PC-9 (cell line): ENCODE data around the gene ASZ1. TPM values are rescaled to one million over a fixed set of nuclear protein-coding genes. Genes with fewer than 3 reads are reported as not detected.
"Not testable (repeated sequence)": the region's sequence is repeated elsewhere in the genome, so short reads cannot be mapped to it uniquely, and the experiment has no call there.

Source experiments
- BruUV-seq: library from RNA; stranded (reverse); fragments of 400-500 nt; replicated peaks from 2 replicates; lab custom pipeline; 2021; lab: Mats Ljungman, UMichigan
- CTCF ChIA-PET: fragments of 300-600 bp; sonication (Branson Sonifier 250); formaldehyde crosslinking; loops from one replicate; lab custom pipeline; 2022; ENCODE audit warnings: antibody characterized with exemption; lab: Charles Lee
- POLR2A ChIA-PET: fragments of 300-600 bp; sonication (Branson Sonifier 250); formaldehyde crosslinking; loops from one replicate; lab custom pipeline; 2022; ENCODE audit warnings: antibody characterized with exemption; ENCODE audit not compliant: unreplicated experiment; lab: Charles Lee
- DNase-seq, 2 experiments: peaks; one replicate each; pipeline versions ENCODE4 v3.0.0 to v3.0.0-alpha.2; 2015 to 2022; ENCODE audit warnings: mixed read lengths in 1 of 2
- H2AFZ ChIP-seq: fragments of 200-600 bp; sonication (generic); 2 replicates; pipeline ENCODE4 v1.8.1; 2017; ENCODE audit warnings: antibody characterized with exemption
- H3F3A ChIP-seq: fragments of 200-600 bp; sonication (generic); 2 replicates; pipeline ENCODE4 v1.8.1; 2017; ENCODE audit warnings: antibody characterized with exemption, mild to moderate bottlenecking, low read depth; ENCODE audit not compliant: insufficient read depth
- H3K27ac ChIP-seq: fragments of 200-600 bp; sonication (generic); 2 replicates; pipeline ENCODE4 v1.6.1; 2016; ENCODE audit warnings: mixed run types
- H3K27me3 ChIP-seq: fragments of 200-600 bp; sonication (generic); 2 replicates; pipeline ENCODE4 v1.6.1; 2016; ENCODE audit warnings: low read depth, mixed run types; ENCODE audit not compliant: insufficient read depth
- H3K36me3 ChIP-seq: fragments of 200-600 bp; sonication (generic); 2 replicates; pipeline ENCODE4 v1.6.1; 2016; ENCODE audit warnings: low read depth, mixed run types
- H3K4me1 ChIP-seq: fragments of 200-600 bp; sonication (generic); replicated peaks from 2 replicates; pipeline ENCODE4 v1.6.1; 2016; ENCODE audit warnings: mixed run types; ENCODE audit not compliant: insufficient read depth
- H3K4me2 ChIP-seq: fragments of 200-600 bp; sonication (generic); 2 replicates; pipeline ENCODE4 v1.6.1; 2017; ENCODE audit warnings: mixed run types
- H3K4me3 ChIP-seq: fragments of 200-600 bp; sonication (generic); 2 replicates; pipeline ENCODE4 v1.6.1; 2016; ENCODE audit warnings: mixed run types
- H3K79me2 ChIP-seq: fragments of 200-600 bp; sonication (generic); 2 replicates; pipeline ENCODE4 v1.6.1; 2017; ENCODE audit warnings: low read depth, mixed run types
- H3K9me2 ChIP-seq: fragments of 200-600 bp; sonication (generic); 2 replicates; pipeline ENCODE4 v1.8.1; 2017; ENCODE audit warnings: mild to moderate bottlenecking; ENCODE audit not compliant: insufficient read depth
- H3K9me3 ChIP-seq: fragments of 200-600 bp; sonication (generic); 2 replicates; pipeline ENCODE4 v1.8.1; 2016; ENCODE audit warnings: low read depth; ENCODE audit not compliant: insufficient read depth
- H4K20me1 ChIP-seq: fragments of 200-600 bp; sonication (generic); 2 replicates; pipeline ENCODE4 v1.8.1; 2017; ENCODE audit not compliant: insufficient read depth
- CTCF ChIP-seq: fragments of 200-600 bp; sonication (generic); conservative IDR thresholded peaks from 2 replicates; pipeline ENCODE4 v1.6.1; 2017; ENCODE audit warnings: mixed run types, antibody characterized with exemption, mild to moderate bottlenecking, moderate library complexity
- EZH2 ChIP-seq: fragments of 200-600 bp; sonication (generic); IDR thresholded peaks from 2 replicates; pipeline ENCODE4 v1.8.0; 2017; ENCODE audit warnings: antibody characterized with exemption, low read depth
- intact Hi-C: fragments of 100-400 bp; cut with micrococcal nuclease; formaldehyde crosslinking; loops from one replicate; pipeline ENCODE4 v1.10.0; 2022; ENCODE audit not compliant: unreplicated experiment
- total RNA-seq: library from RNA; stranded (reverse); gene quantifications from 2 replicates; pipeline ENCODE4 v1.2.3, GENCODE V29; 2021

The ASZ1 gene
- total RNA-seq, 1 experiment from 2014 or later, result not detected

GRCh38 chr7:117470777-117471176, 43.5 kb upstream of the ASZ1 start:
- 0 out of 2 replicates have a peak overlapping the region, but pooled peaks have one; percentile 13 for H2AFZ ChIP-seq
- no peak overlapping the region for H3K4me3 ChIP-seq
- DNase-seq, result no peak
- no peaks in the 10 kb centered on the region for H3K36me3 ChIP-seq
- intact Hi-C loops, result no loop called here
- H3K4me2 ChIP-seq, result no peak overlapping the region
- no peaks in the 10 kb centered on the region for H3K4me1 ChIP-seq
- H3K27me3 ChIP-seq, result no peaks in the 10 kb centered on the region
- no peaks in the 10 kb centered on the region for H4K20me1 ChIP-seq
- TF ChIP-seq CTCF (no peak), EZH2 (no peak)
- no peaks in the 10 kb centered on the region for H3K79me2 ChIP-seq
- CTCF ChIA-PET, result no interaction called here
- POLR2A ChIA-PET, result no interaction called here
- no peak overlapping the region for H3K27ac ChIP-seq
- H3K9me2 ChIP-seq, result no peaks in the 10 kb centered on the region
- BruUV-seq, result no TSS peak
- H3K9me3 ChIP-seq, result no peaks in the 10 kb centered on the region
- H3F3A ChIP-seq, result no peaks in the 10 kb centered on the region

GRCh38 chr7:117468174-117468573, 40.9 kb upstream of the ASZ1 start:
- Histone ChIP-seq H4K20me1 (no peaks in the 10 kb centered on the region), H3K4me3 (no peak overlapping the region), H3K79me2 (no peaks in the 10 kb centered on the region), H3K4me1 (no peaks in the 10 kb centered on the region), H3K9me3 (no peaks in the 10 kb centered on the region), H2AFZ (0 out of 2 replicates have a peak overlapping the region, but pooled peaks have one; percentile 29), H3K36me3 (no peaks in the 10 kb centered on the region), H3K27me3 (no peaks in the 10 kb centered on the region), H3F3A (no peaks in the 10 kb centered on the region), H3K27ac (no peak overlapping the region), H3K4me2 (no peak overlapping the region), H3K9me2 (no peaks in the 10 kb centered on the region)
- TF ChIP-seq EZH2 (no peak), CTCF (no peak)
- BruUV-seq, result no TSS peak
- ChIA-PET CTCF (no interaction called here), POLR2A (no interaction called here)
- intact Hi-C loops, result loop anchor here (5.0 kb wide), 1 partner anchor 634 kb away; no protein-coding TSS in a partner anchor
- no peak for DNase-seq

GRCh38 chr7:117460815-117461214, 33.5 kb upstream of the ASZ1 start:
- not testable (repeated sequence) for BruUV-seq

GRCh38 chr7:117459735-117460134, 32.4 kb upstream of the ASZ1 start:
- Histone ChIP-seq H4K20me1 (no peaks in the 10 kb centered on the region), H3F3A (no peaks in the 10 kb centered on the region), H3K79me2 (no peaks in the 10 kb centered on the region), H3K9me2 (no peaks in the 10 kb centered on the region; the same call in 1 of the 2 replicates), H3K4me3 (no peak overlapping the region), H3K27ac (no peak overlapping the region), H3K9me3 (no peaks in the 10 kb centered on the region), H3K27me3 (no peaks in the 10 kb centered on the region), H2AFZ (no peak overlapping the region), H3K4me1 (no peaks in the 10 kb centered on the region), H3K36me3 (no peaks in the 10 kb centered on the region), H3K4me2 (no peak overlapping the region)
- TF ChIP-seq CTCF (no peak), EZH2 (no peak)
- no TSS peak for BruUV-seq
- CTCF ChIA-PET, result interaction anchor here (0.6 to 1.1 kb wide), 4 partner anchors 91 to 499 kb away, joined by 3 to 13 read pairs (median 4); no protein-coding TSS in a partner anchor
- DNase-seq, result no peak
- intact Hi-C loops, result loop anchor here (1.0 to 5.0 kb wide), 3 partner anchors 62 to 256 kb away; no protein-coding TSS in a partner anchor
- POLR2A ChIA-PET, result no interaction called here

More at GRCh38 chr7:117460815-117461214, 33.5 kb upstream of the ASZ1 start:
- H3K27me3 ChIP-seq, H3K36me3 ChIP-seq, H3K9me3 ChIP-seq, H3K9me2 ChIP-seq, CTCF ChIA-PET, H3K4me2 ChIP-seq, DNase-seq, H3K27ac ChIP-seq, POLR2A ChIA-PET, H3K4me1 ChIP-seq, H4K20me1 ChIP-seq, H3K79me2 ChIP-seq, H3K4me3 ChIP-seq, intact Hi-C loops, H3F3A ChIP-seq, H2AFZ ChIP-seq: not testable (repeated sequence)
